ENCODE measurements around the gene SPACA1.

SPACA1 gene

GRCh38 chr6:88105741-88106340 is 58.2 kb downstream of the SPACA1 start:
- no peak for DNase-seq

- DNase-seq, result no peak
Measured at GRCh38 chr6:88107241-88107640, 59.6 kb downstream of the SPACA1 start.

- no peak for DNase-seq
Measured at GRCh38 chr6:88111991-88112390, 64.3 kb downstream of the SPACA1 start.

GRCh38 chr6:88114838-88115237 is 67.2 kb downstream of the SPACA1 start:
- DNase-seq, result no peak

GRCh38 chr6:88115307-88115706 is 67.7 kb downstream of the SPACA1 start:
- DNase-seq, result no peak

GRCh38 chr6:88116276-88116675 is 68.6 kb downstream of the SPACA1 start:
- DNase-seq, result no peak

Data from amygdala (tissue), 56 donors.